AG09309 (cell line): ENCODE data around the gene ABLIM2.

ENCODE experiments used
- DNase-seq: peaks from one replicate; pipeline ENCODE4 v3.0.0-alpha.2; 2010; ENCODE audit warnings: low read depth
- H3K4me3 ChIP-seq: 2 replicates; pipeline ENCODE4 v1.5.1; 2011; ENCODE audit warnings: mild to moderate bottlenecking, low read depth, low read length, moderate library complexity; ENCODE audit not compliant: control insufficient read depth
- CTCF ChIP-seq: IDR thresholded peaks from 2 replicates; pipeline ENCODE4 v1.5.1; 2011; ENCODE audit warnings: mild to moderate bottlenecking, low read depth, low read length, inconsistent platforms; ENCODE audit not compliant: insufficient read depth, control insufficient read depth; ENCODE audit errors: missing control alignments

ABLIM2 gene

GRCh38 chr4:8090312-8090711, 68.3 kb downstream of the ABLIM2 start:
- no peak for TF ChIP-seq CTCF
- no peak for DNase-seq
- H3K4me3 ChIP-seq: no peak overlapping the region

- no peak overlapping the region for H3K4me3 ChIP-seq
- no peak for DNase-seq
- no peak for TF ChIP-seq CTCF
These were observed 68.8 kb downstream of the ABLIM2 start for GRCh38 chr4:8089862-8090261.

- TF ChIP-seq CTCF: no peak
- DNase-seq: no peak
- no peak overlapping the region for H3K4me3 ChIP-seq
These were observed 69.6 kb downstream of the ABLIM2 start for GRCh38 chr4:8088966-8089491.

GRCh38 chr4:8087921-8088495, 70.6 kb downstream of the ABLIM2 start:
- no peak overlapping the region for H3K4me3 ChIP-seq
- DNase-seq: no peak
- no peak for TF ChIP-seq CTCF

GRCh38 chr4:8086783-8087445, 71.7 kb downstream of the ABLIM2 start:
- no peak overlapping the region for H3K4me3 ChIP-seq
- DNase-seq: no peak
- no peak for TF ChIP-seq CTCF

- no peak for TF ChIP-seq CTCF
- no peak for DNase-seq
- no peak overlapping the region for H3K4me3 ChIP-seq
These were observed 73.0 kb downstream of the ABLIM2 start for GRCh38 chr4:8085491-8086117.
